Fibroblast of lung (primary cell): Measurements from ENCODE around the gene CUL1. TPM values are rescaled to one million over a fixed set of nuclear protein-coding genes. Genes with fewer than 3 reads are reported as not detected.

ENCODE experiments used
- DNase-seq, 2 donors: peaks; one replicate each; pipeline versions ENCODE4 v3.0.0 to v3.0.0-alpha.2; 2010; ENCODE audit warnings: low read depth in 2 of 2
- H2AFZ ChIP-seq: 2 replicates; pipeline ENCODE4 v1.5.1; 2012; ENCODE audit warnings: low read length, control low read depth, inconsistent platforms
- H3K27ac ChIP-seq: 2 replicates; pipeline ENCODE4 v1.5.1; 2011; ENCODE audit warnings: low read length, control low read depth; ENCODE audit not compliant: insufficient read depth
- H3K27me3 ChIP-seq: 2 replicates; pipeline ENCODE4 v1.5.1; 2011; ENCODE audit warnings: mild to moderate bottlenecking, low read length; ENCODE audit not compliant: control insufficient read depth, insufficient read depth
- H3K36me3 ChIP-seq: 2 replicates; pipeline ENCODE4 v1.5.1; 2011; ENCODE audit warnings: low read length; ENCODE audit not compliant: control insufficient read depth, insufficient read depth
- H3K4me1 ChIP-seq: 2 replicates; pipeline ENCODE4 v1.5.1; 2011; ENCODE audit warnings: low read length; ENCODE audit not compliant: control insufficient read depth, insufficient read depth; ENCODE audit errors: extremely low read depth
- H3K4me2 ChIP-seq: 2 replicates; pipeline ENCODE4 v1.5.1; 2011; ENCODE audit warnings: low read length, control low read depth; ENCODE audit not compliant: insufficient read depth; ENCODE audit errors: extremely low read depth
- H3K4me3 ChIP-seq, 4 experiments: fragments of 200-600 bp in 1 of 4; sonication (generic) in 1 of 4; replicated peaks in 1 of 4; 2 replicates each; pipeline ENCODE4 v1.5.1; 2011 to 2016; ENCODE audit warnings: low read length in 4 of 4, low read depth in 3 of 4, mild to moderate bottlenecking in 3 of 4, control low read depth in 2 of 4, inconsistent platforms in 1 of 4, mixed read lengths in 1 of 4; ENCODE audit not compliant: insufficient read depth in 1 of 4; ENCODE audit errors: control extremely low read depth in 1 of 4
- H3K79me2 ChIP-seq: 2 replicates; pipeline ENCODE4 v1.5.1; 2012; ENCODE audit warnings: mild to moderate bottlenecking, low read length, inconsistent platforms; ENCODE audit not compliant: control insufficient read depth, insufficient read depth
- H3K9ac ChIP-seq: 2 replicates; pipeline ENCODE4 v1.5.1; 2011; ENCODE audit warnings: mild to moderate bottlenecking, low read length, control low read depth; ENCODE audit not compliant: insufficient read depth
- H3K9me3 ChIP-seq: 2 replicates; pipeline ENCODE4 v1.5.1; 2012; ENCODE audit warnings: low read depth, low read length; ENCODE audit not compliant: control insufficient read depth, insufficient read depth
- H4K20me1 ChIP-seq: 2 replicates; pipeline ENCODE4 v1.5.1; 2011; ENCODE audit warnings: low read length; ENCODE audit not compliant: control insufficient read depth, insufficient read depth; ENCODE audit errors: extremely low read depth
- EZH2 ChIP-seq: IDR thresholded peaks from 2 replicates; pipeline ENCODE4 v1.5.1; 2012; ENCODE audit warnings: low read length, control low read depth, mild to moderate bottlenecking; ENCODE audit errors: missing control alignments
- polyA plus RNA-seq, 2 donors: library from polyadenylated mRNA; depleted of rRNA in 1 of 2; stranded (reverse) in 1 of 2; unstranded in 1 of 2; fragments of >200 nt; gene quantifications; 2 replicates each; pipeline ENCODE4 v1.2.1, GENCODE V29; 2011 to 2012; ENCODE audit warnings: missing spikeins in 1 of 2
- total RNA-seq: library from RNA; depleted of rRNA; stranded (reverse); fragments of >200 nt; gene quantifications from 2 replicates; pipeline ENCODE4 v1.2.1, GENCODE V29; 2014
- TF ChIP-seq, protein P1 (sequence below), 2 donors: IDR thresholded peaks in 1 of 2; conservative IDR thresholded peaks in 1 of 2; 1 replicate in 1 of 2; 2 replicates in 1 of 2; pipeline ENCODE4 v1.5.1; 2011 to 2012; ENCODE audit warnings: low read length in 2 of 2, control low read depth in 1 of 2, inconsistent platforms in 1 of 2, low read depth in 1 of 2, mild to moderate bottlenecking in 1 of 2

Gene CUL1
- total and polyA plus RNA-seq, 2 donors (not counting 1 experiment from before 2014, with no cell fraction given) = 47.9 to 52.3 TPM

- Histone ChIP-seq H2AFZ (no peak overlapping the region), H3K4me2 (no peak overlapping the region), H3K4me3 (no peak overlapping the region)
Observed at GRCh38 chr7:148674689-148675088, 24.0 kb upstream of the CUL1 start.

DNA sequence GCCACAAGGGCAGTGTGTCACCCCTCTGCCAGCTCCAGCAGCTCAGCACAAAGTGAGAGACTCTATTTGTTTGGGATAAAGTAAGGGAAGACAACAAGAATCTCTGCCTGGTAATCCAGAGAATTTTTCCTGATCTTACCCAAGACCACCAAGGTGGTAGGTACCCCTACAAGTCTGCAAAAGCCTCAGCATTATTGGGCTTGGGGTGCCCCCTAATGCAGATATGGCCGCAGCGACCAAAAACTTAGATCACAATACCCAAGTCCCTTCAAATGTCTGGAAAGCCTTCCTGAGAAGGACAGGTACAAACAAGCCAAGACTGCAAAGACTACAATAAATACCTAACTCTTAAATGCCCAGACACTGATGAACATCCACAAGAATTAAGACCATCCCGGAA is 22.4 kb upstream of the CUL1 start:
- Histone ChIP-seq H3K9me3 (no peaks in the 10 kb centered on the region), H3K27me3 (no peaks in the 10 kb centered on the region), H3K36me3 (no peaks in the 10 kb centered on the region), H3K79me2 (no peaks in the 10 kb centered on the region), H2AFZ (no peak overlapping the region), H3K4me2 (no peak overlapping the region), H3K4me1 (no peaks in the 10 kb centered on the region), H3K4me3 (no peak overlapping the region), H3K27ac (no peak overlapping the region), H3K9ac (no peak overlapping the region), H4K20me1 (no peaks in the 10 kb centered on the region)
- no peak for TF ChIP-seq EZH2
- TF ChIP-seq, protein P1, sequence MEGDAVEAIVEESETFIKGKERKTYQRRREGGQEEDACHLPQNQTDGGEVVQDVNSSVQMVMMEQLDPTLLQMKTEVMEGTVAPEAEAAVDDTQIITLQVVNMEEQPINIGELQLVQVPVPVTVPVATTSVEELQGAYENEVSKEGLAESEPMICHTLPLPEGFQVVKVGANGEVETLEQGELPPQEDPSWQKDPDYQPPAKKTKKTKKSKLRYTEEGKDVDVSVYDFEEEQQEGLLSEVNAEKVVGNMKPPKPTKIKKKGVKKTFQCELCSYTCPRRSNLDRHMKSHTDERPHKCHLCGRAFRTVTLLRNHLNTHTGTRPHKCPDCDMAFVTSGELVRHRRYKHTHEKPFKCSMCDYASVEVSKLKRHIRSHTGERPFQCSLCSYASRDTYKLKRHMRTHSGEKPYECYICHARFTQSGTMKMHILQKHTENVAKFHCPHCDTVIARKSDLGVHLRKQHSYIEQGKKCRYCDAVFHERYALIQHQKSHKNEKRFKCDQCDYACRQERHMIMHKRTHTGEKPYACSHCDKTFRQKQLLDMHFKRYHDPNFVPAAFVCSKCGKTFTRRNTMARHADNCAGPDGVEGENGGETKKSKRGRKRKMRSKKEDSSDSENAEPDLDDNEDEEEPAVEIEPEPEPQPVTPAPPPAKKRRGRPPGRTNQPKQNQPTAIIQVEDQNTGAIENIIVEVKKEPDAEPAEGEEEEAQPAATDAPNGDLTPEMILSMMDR (conservative IDR thresholded peaks at IDR 0.05 in 1 of 2, IDR thresholded peaks at IDR 0.05 in 1 of 2; ENCODE audit: low read depth in 1 of 2, low read length in 2 of 2) = no peak
- DNase-seq = no peak

More at GRCh38 chr7:148674689-148675088, 24.0 kb upstream of the CUL1 start:
- no peak overlapping the region for H3K9ac ChIP-seq
- H3K27me3 ChIP-seq = no peaks in the 10 kb centered on the region
- no peaks in the 10 kb centered on the region for H4K20me1 ChIP-seq
- no peaks in the 10 kb centered on the region for H3K79me2 ChIP-seq
- no peak for DNase-seq
- no peaks in the 10 kb centered on the region for H3K9me3 ChIP-seq
- no peaks in the 10 kb centered on the region for H3K4me1 ChIP-seq
- no peak overlapping the region for H3K27ac ChIP-seq
- no peaks in the 10 kb centered on the region for H3K36me3 ChIP-seq
- no peak for TF ChIP-seq EZH2
- TF ChIP-seq, protein P1 (conservative IDR thresholded peaks at IDR 0.05 in 1 of 2, IDR thresholded peaks at IDR 0.05 in 1 of 2; ENCODE audit: low read depth in 1 of 2, low read length in 2 of 2) = no peak

- no peaks in the 10 kb centered on the region for H3K36me3 ChIP-seq
Observed at GRCh38 chr7:148681821-148682220, 16.9 kb upstream of the CUL1 start.

More at GRCh38 chr7:148681821-148682220, 16.9 kb upstream of the CUL1 start:
- no peak overlapping the region for H2AFZ ChIP-seq
- no peaks in the 10 kb centered on the region for H3K4me1 ChIP-seq
- H3K9me3 ChIP-seq = no peaks in the 10 kb centered on the region
- H3K79me2 ChIP-seq = no peaks in the 10 kb centered on the region
- no peaks in the 10 kb centered on the region for H4K20me1 ChIP-seq
- no peak for TF ChIP-seq EZH2
- TF ChIP-seq, protein P1 (conservative IDR thresholded peaks at IDR 0.05 in 1 of 2, IDR thresholded peaks at IDR 0.05 in 1 of 2; ENCODE audit: low read depth in 1 of 2, low read length in 2 of 2) = no peak
- no peaks in the 10 kb centered on the region for H3K27me3 ChIP-seq
- DNase-seq = no peak
- no peak overlapping the region for H3K4me2 ChIP-seq
- H3K4me3 ChIP-seq = no peak overlapping the region
- no peak overlapping the region for H3K27ac ChIP-seq
- no peak overlapping the region for H3K9ac ChIP-seq
